GM12874 (cell line): ENCODE results near the gene NALCN.

ENCODE experiments used
- TF ChIP-seq, protein P1 (sequence below): IDR thresholded peaks from 2 replicates; pipeline ENCODE4 v1.5.1; 2011; ENCODE audit warnings: low read depth, mild to moderate bottlenecking, control low read depth, low read length, moderate library complexity; ENCODE audit not compliant: insufficient read depth

The NALCN gene

DNA sequence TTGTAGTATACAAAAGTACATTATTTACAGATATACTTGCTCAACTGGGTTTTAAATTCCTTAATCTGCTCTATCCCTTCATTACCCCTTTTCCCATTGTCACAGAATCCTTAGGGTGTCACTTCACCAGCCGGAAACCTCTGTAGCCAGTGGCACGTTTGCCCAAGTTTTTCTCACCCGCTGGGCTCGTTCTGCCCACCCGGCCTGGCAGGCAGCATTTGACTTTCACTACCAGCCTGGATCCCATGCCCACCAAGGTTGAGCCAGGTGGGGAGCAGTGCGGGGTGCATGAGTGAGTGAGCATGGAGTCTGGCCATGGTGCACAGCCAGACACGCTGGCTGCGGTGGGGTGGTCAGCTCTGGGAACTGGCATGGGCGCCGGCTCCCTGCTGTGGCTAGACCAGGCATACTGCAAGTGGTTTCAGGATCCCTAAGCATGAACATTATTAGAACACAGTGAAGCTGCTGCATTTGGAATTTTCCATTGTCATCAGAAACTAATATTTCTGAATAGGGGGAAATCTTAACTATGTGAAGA lies 98.3 kb downstream of the NALCN start:
- TF ChIP-seq, protein P1, sequence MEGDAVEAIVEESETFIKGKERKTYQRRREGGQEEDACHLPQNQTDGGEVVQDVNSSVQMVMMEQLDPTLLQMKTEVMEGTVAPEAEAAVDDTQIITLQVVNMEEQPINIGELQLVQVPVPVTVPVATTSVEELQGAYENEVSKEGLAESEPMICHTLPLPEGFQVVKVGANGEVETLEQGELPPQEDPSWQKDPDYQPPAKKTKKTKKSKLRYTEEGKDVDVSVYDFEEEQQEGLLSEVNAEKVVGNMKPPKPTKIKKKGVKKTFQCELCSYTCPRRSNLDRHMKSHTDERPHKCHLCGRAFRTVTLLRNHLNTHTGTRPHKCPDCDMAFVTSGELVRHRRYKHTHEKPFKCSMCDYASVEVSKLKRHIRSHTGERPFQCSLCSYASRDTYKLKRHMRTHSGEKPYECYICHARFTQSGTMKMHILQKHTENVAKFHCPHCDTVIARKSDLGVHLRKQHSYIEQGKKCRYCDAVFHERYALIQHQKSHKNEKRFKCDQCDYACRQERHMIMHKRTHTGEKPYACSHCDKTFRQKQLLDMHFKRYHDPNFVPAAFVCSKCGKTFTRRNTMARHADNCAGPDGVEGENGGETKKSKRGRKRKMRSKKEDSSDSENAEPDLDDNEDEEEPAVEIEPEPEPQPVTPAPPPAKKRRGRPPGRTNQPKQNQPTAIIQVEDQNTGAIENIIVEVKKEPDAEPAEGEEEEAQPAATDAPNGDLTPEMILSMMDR: no peak

DNA sequence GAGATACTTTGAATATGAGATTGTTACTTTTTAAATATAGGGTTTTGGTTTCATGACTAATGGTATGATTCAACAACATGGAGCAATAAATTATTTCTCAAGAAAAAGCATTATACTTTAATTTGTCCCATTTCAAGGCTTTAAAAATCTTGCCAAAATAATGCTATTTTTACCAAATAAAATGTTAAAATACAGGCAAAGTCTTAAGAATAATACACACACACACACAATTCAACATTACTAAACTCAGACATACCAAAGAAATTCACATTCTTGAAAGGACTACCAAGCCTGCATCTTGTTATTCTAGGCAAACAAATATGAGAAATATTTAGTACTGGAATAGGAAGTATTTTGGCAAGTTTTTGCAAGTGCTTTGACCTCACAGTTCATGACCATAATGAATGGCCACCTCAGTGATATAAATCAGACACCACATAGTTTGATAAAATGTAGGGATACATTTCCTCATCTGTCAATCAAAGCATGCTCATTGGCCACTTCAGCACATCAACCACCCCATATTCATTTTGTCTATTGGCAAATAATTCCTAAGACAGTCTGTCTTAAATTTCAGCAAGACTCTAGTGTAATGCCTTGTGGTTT lies 107.2 kb downstream of the NALCN start:
- TF ChIP-seq, protein P1: no peak

DNA sequence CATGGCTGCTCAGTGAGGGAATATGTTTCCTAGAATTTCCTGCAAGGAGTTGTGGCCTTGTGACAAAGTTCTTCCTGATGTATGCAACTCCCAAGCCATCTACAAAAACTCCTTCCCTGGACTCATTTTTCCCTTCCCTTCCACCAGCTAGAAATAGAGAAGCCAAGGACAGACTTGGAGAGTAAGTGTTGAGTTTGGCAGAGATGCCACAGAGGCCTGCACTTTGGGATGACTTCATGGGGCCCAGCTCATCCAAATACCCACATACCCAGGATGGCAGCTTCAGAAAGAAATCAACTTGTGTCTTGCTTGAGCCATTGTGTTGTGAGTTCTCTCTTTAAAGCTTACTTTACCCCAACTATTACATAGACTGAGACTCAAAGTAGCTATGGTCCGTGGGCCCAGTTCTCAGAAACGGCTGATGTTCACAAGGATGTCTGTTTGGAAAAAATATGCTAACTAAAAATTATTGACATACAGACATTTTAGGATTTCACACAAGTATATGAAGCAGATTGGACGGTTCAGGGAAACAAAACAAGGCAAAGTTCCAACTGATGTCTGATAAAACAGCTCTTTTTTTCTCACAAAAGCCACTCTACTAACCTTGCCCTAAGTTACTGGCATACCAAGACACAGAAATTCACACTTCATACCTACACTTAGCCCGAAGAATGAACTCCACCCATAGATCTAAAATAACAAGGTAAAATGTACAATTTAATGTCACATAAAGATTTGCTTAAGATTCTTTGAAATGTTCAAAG lies 107.9 kb downstream of the NALCN start:
- TF ChIP-seq, protein P1: no peak

DNA sequence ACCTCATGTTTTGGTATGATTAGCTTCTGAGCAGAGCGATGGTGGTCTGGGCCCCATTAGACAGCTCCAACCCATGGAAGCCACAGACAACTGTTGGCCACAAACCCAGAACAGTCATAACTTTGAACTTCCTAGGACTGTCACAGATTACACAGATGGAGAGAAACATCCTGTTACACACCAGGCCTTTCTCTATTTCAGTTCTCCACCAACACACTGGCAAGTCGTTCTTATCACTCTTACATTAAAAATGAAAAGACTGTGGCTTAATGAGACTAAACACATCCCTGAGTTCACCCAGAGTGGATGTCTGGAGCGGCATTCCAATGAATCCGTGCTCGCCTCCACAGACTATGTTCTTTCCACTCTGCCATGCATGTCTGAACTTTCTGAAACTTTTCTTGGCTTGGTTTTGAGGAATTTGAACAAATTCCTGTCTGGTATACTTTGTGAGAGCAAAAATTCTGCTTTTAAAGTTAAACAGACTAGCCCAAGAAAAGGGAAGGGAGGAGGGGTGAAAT lies 109.1 kb downstream of the NALCN start:
- TF ChIP-seq, protein P1: no peak

DNA sequence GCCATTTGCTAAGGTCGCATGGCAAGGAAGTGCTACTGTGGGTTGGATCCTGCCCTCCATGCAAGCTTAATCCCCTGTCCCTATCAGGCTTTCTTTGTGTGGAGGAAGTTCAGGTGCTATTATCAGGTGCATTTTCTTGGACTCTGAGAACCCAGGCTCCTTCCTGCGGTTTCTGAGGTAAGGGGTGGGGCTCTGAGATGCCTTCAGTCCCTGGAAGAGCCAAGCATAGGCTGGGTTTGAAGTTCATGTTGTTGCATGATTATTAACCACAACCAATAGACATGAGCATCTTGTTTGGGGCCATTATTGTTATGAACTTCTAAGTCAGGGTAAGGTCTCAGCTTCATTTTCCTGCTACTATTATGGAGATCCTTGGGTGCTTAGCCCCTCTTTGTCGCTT lies 109.5 kb downstream of the NALCN start:
- TF ChIP-seq, protein P1: no peak

DNA sequence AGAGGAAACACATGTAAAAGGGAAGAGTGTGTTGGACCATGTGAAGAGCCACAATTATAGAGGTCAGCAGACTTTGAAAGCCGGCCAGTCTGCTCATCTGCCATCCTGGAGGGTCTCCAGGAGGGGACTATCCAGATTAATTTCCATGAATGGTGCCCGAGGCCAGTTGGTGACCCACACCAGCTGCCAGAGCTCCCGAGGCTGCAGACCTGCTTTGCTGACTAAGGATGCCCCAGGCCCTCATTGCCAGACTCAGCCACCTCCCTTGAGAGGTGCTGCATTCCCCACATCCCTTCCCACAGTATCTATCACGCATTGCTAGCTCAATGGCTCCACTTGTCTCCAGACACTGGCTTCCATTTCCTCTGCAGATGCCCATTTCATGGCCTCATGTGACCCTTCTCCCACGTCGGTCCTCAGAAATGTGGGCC lies 110.3 kb downstream of the NALCN start:
- TF ChIP-seq, protein P1: no peak

DNA sequence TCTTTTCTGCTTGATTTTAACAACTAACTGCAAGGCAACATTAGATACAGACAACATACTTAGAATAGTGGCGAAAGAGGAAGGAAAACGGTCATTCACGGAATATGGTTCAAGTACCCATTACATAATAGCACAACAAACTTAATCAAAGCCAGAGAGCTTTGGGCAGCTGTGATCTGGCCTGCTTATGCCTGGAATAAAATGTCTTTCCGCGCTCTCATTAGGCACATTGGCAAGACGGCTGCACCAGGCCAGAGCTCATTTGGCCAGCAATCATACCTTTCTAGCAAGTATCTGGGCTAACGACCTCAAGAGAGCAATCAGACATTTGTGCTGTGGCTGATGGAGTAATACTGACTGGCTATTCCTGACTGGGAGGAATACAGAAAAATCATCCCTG lies 112.8 kb downstream of the NALCN start:
- TF ChIP-seq, protein P1: no peak
